Measurements from ENCODE around the gene SLC8B1. TPM values are rescaled to one million over a fixed set of nuclear protein-coding genes. Genes with fewer than 3 reads are reported as not detected.

Gene SLC8B1
- total and polyA plus RNA-seq, 2 experiments from 2014 or later: 4.3 to 5.8 TPM

DNA sequence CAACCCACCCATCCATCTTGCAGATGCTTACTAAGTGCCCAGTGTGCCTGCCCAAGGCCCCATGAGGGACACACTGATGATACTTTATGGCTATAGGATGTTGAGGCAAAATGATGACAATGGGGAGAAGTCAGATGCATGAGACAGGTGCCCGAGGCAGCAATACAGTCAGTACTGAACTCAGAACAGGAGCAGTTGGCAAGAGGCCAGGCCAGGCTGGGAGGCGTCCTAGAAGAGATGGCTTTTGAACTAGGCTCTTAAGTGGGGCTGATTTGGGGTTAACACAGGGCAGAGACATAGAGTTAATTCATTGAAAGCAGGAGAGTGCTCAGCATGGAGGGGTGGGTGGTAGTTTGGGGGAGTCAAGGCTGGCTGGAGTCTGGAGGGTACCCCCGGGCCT, 39.1 kb upstream of the SLC8B1 start:
- H3K36me3 ChIP-seq: peaks cover 3% of the 10 kb centered on the region

DNA sequence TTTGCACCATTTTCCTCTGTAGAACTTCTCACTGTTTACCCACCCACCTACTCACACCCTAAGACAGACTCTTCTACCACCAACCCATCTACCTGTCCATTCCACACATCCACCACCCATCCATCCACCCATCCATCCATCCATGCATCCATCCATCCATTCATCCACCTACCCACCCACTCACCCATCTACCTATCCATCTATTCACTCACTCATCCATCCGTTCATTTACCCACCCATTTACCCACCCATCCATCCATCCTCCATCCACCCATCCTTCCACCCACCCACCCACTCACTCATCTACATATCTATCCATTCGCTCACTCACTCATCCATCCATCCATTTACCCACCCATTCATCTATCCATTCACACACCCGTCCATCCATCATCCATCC, 38.5 kb upstream of the SLC8B1 start:
- H3K4me3 ChIP-seq: no peak overlapping the region
- no peak for DNase-seq (ENCODE audit: low read depth in 1 of 2, low spot score in 1 of 2)
- no peaks in the 10 kb centered on the region for H3K27me3 ChIP-seq
- H3K36me3 ChIP-seq: peaks cover 3% of the 10 kb centered on the region
- H3K9me3 ChIP-seq (ENCODE audit: low read depth): no peaks in the 10 kb centered on the region
- TF ChIP-seq, protein P1, sequence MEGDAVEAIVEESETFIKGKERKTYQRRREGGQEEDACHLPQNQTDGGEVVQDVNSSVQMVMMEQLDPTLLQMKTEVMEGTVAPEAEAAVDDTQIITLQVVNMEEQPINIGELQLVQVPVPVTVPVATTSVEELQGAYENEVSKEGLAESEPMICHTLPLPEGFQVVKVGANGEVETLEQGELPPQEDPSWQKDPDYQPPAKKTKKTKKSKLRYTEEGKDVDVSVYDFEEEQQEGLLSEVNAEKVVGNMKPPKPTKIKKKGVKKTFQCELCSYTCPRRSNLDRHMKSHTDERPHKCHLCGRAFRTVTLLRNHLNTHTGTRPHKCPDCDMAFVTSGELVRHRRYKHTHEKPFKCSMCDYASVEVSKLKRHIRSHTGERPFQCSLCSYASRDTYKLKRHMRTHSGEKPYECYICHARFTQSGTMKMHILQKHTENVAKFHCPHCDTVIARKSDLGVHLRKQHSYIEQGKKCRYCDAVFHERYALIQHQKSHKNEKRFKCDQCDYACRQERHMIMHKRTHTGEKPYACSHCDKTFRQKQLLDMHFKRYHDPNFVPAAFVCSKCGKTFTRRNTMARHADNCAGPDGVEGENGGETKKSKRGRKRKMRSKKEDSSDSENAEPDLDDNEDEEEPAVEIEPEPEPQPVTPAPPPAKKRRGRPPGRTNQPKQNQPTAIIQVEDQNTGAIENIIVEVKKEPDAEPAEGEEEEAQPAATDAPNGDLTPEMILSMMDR (IDR thresholded peaks at IDR 0.05; ENCODE audit: low read depth, low read length): no peak
- H3K4me1 ChIP-seq (ENCODE audit: low read depth): no peaks in the 10 kb centered on the region
- H3K27ac ChIP-seq: no peak overlapping the region

More for the DNA sequence above, 39.1 kb upstream of the SLC8B1 start:
- H3K27ac ChIP-seq: no peak overlapping the region
- TF ChIP-seq, protein P1 (IDR thresholded peaks at IDR 0.05; ENCODE audit: low read depth, low read length): no peak
- no peak overlapping the region for H3K4me3 ChIP-seq
- no peak for DNase-seq (ENCODE audit: low read depth in 1 of 2, low spot score in 1 of 2)
- no peaks in the 10 kb centered on the region for H3K4me1 ChIP-seq (ENCODE audit: low read depth)
- H3K9me3 ChIP-seq (ENCODE audit: low read depth): no peaks in the 10 kb centered on the region
- H3K27me3 ChIP-seq: no peaks in the 10 kb centered on the region

DNA sequence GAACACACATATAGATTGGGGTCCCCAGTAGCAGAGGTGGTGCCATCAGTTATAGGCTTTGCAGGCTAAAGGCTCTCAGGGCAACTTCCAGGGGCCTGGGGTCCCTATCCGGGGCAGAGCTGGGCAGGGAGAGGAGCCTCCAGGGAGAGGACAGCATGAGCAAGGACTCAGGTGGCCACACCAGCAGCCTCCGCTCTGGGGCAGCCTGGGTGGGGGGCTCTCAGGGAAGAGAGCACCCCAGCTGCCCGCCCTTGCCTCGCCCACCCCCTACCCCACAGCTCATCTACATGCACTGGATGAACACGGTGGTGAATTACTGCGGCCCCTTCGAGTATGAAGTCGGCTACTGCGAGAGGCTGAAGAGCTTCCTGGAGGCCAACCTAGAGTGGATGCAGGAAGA, 37.5 kb upstream of the SLC8B1 start:
- H3K4me3 ChIP-seq: no peak overlapping the region
- H3K36me3 ChIP-seq: peaks cover 3% of the 10 kb centered on the region
- no peaks in the 10 kb centered on the region for H3K27me3 ChIP-seq
- H3K4me1 ChIP-seq (ENCODE audit: low read depth): no peaks in the 10 kb centered on the region
- no peak for DNase-seq (ENCODE audit: low read depth in 1 of 2, low spot score in 1 of 2)
- H3K27ac ChIP-seq: no peak overlapping the region
- TF ChIP-seq, protein P1 (IDR thresholded peaks at IDR 0.05; ENCODE audit: low read depth, low read length): no peak
- H3K9me3 ChIP-seq (ENCODE audit: low read depth): no peaks in the 10 kb centered on the region

DNA sequence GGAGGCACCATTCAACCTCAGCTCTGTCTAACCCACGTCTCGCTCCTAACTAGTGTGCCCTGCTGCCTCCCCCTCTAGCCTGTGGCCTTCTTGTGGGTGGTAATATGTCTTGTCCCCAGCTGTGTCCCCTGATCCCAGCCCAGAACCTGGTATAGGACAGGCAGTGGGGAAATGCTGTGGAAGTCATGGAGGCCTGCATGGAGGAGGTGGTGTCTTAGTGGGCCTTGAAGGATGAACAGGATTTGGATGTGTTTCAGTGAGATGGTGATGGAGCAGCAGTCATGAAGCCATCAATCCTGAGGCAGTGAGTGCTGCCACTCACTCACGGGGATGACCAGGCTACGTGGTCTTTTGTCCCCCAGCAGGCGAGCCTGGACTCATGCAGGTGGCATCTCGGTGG, 36.9 kb upstream of the SLC8B1 start:
- TF ChIP-seq, protein P1 (IDR thresholded peaks at IDR 0.05; ENCODE audit: low read depth, low read length): no peak
- no peaks in the 10 kb centered on the region for H3K9me3 ChIP-seq (ENCODE audit: low read depth)
- H3K36me3 ChIP-seq: peaks cover 3% of the 10 kb centered on the region
- no peak overlapping the region for H3K27ac ChIP-seq
- no peaks in the 10 kb centered on the region for H3K27me3 ChIP-seq
- H3K4me1 ChIP-seq (ENCODE audit: low read depth): peaks cover 5% of the 10 kb centered on the region
- no peak for DNase-seq (ENCODE audit: low read depth in 1 of 2, low spot score in 1 of 2)
- H3K4me3 ChIP-seq: no peak overlapping the region

DNA sequence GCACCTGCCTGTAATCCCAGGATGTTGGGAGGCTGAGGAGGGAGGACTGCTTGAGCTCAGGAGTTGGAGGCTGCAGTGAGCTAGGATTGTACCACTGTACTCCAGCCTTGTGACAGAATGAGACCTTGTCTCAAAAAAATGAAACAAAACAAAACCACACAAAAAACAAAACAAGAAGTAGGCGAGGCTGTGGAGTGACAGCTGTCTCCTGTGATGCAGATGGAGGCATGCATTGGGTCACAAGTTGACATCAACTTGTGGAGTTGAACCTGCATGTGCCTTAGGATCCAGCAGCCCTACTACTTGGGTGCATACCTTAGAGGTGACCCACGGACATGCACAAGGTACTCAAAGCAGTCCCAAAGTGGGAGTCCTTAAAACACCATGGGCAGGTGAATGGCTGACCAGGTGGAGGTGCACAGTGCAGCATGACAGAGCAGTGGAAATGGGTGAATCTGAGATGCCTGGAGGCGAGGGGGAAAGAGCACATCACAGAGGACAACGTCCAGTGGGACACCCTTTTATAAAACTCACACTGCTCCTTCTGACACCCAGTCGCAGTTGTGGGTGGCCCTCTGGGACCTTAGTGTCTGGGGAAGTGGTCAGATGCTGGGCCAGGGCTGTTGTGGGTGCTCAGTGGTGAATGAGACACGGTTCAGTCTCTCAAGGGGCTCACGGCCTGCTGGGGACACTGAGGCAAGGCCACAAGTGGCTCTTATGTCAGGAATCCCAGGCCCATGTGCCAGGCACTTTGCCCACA, 36.2 kb upstream of the SLC8B1 start:
- peaks cover 6% of the 10 kb centered on the region for H3K4me1 ChIP-seq (ENCODE audit: low read depth)

More for the DNA sequence above, 36.2 kb upstream of the SLC8B1 start:
- Histone ChIP-seq H3K9me3 (ENCODE audit: low read depth) (no peaks in the 10 kb centered on the region), H3K27me3 (no peaks in the 10 kb centered on the region), H3K36me3 (peaks cover 3% of the 10 kb centered on the region), H3K27ac (no peak overlapping the region), H3K4me3 (no peak overlapping the region)
- TF ChIP-seq, protein P1 (IDR thresholded peaks at IDR 0.05; ENCODE audit: low read depth, low read length): no peak
- no peak for DNase-seq (ENCODE audit: low read depth in 1 of 2, low spot score in 1 of 2)

Data from cardiac muscle cell (in vitro differentiated cells and primary cell).